HCT116 (cell line): ENCODE results near the gene ACBD7. TPM values are rescaled to one million over a fixed set of nuclear protein-coding genes. Genes with fewer than 3 reads are reported as not detected.

ENCODE experiments used
- ATAC-seq: fragments of 200-7000 bp; cut with Tn5 transposase; 2 replicates; pipeline ENCODE4 v1.9.1; 2020; ENCODE audit warnings: mild to moderate bottlenecking, moderate library complexity
- BruUV-seq: library from RNA; stranded (reverse); fragments of 400-500 nt; replicated peaks from 2 replicates; lab custom pipeline; 2021; lab: Mats Ljungman, UMichigan
- CTCF ChIA-PET: fragments of 300-600 bp; sonication (Branson Sonifier 250); formaldehyde crosslinking; loops from one replicate; lab custom pipeline; 2021; ENCODE audit warnings: antibody characterized with exemption; lab: Charles Lee
- POLR2A ChIA-PET: fragments of 300-600, 350-600 bp; sonication (Branson Sonifier 250); formaldehyde crosslinking; loops from one replicate; lab custom pipeline; 2021; ENCODE audit warnings: antibody characterized with exemption; lab: Charles Lee
- RAD21 ChIA-PET, 2 experiments: fragments of 300-600 bp; sonication (Branson Sonifier 250); formaldehyde crosslinking; loops; one replicate each; lab custom pipeline; 2023; ENCODE audit warnings: low total read pairs in 2 of 2; ENCODE audit not compliant: uncharacterized antibody in 2 of 2, unreplicated experiment in 2 of 2, low non-redundant PET in 1 of 2; lab: Charles Lee
- DNase-seq: peaks from one replicate; pipeline ENCODE4 v3.0.0-alpha.2; 2010; ENCODE audit warnings: low read depth, low spot score
- H2AFZ ChIP-seq: fragments of 200-600 bp; shearing (Covaris generic), sonication (generic); 2 replicates; pipeline ENCODE4 v1.6.1; 2017; ENCODE audit warnings: low read depth, mixed run types, mixed read lengths, antibody characterized with exemption, low read length; ENCODE audit not compliant: poor library complexity, severe bottlenecking
- H3K27ac ChIP-seq: 2 replicates; pipeline ENCODE4 v1.5.1; 2012; ENCODE audit warnings: low read depth, low read length
- H3K27me3 ChIP-seq: fragments of 200-600 bp; sonication (generic); 2 replicates; pipeline ENCODE4 v1.6.1; 2016; ENCODE audit warnings: mixed run types, low read length, mixed read lengths; ENCODE audit not compliant: insufficient read depth
- H3K36me3 ChIP-seq, 2 experiments: fragments of 200-500 bp in 1 of 2; fragments of 200-600 bp in 1 of 2; sonication (Bioruptor generic) in 1 of 2; sonication (generic) in 1 of 2; 2 replicates each; pipeline versions ENCODE4 v1.5.1 to v1.6.1; 2014 to 2016; ENCODE audit warnings: low read length in 2 of 2, inconsistent platforms in 1 of 2, mixed read lengths in 1 of 2, mixed run types in 1 of 2; ENCODE audit not compliant: insufficient read depth in 2 of 2, control insufficient read depth in 1 of 2
- H3K4me1 ChIP-seq, 2 experiments: fragments of 200-600 bp in 1 of 2; sonication (generic) in 1 of 2; 2 replicates each; pipeline versions ENCODE4 v1.5.1 to v1.6.1; 2012 to 2017; ENCODE audit warnings: low read length in 2 of 2, inconsistent platforms in 1 of 2, mild to moderate bottlenecking in 1 of 2, mixed read lengths in 1 of 2, mixed run types in 1 of 2, moderate library complexity in 1 of 2; ENCODE audit not compliant: insufficient read depth in 2 of 2, control insufficient read depth in 1 of 2
- H3K4me2 ChIP-seq: fragments of 200-600 bp; sonication (generic); 2 replicates; pipeline ENCODE4 v1.6.1; 2017; ENCODE audit warnings: mixed run types, low read length, mixed read lengths
- H3K4me3 ChIP-seq, 2 experiments: fragments of 200-600 bp in 1 of 2; sonication (generic) in 1 of 2; replicated peaks in 1 of 2; 2 replicates each; pipeline ENCODE4 v1.5.1; 2011 to 2016; ENCODE audit warnings: low read length in 2 of 2, control low read depth in 1 of 2, low read depth in 1 of 2, mild to moderate bottlenecking in 1 of 2, mixed read lengths in 1 of 2, mixed run types in 1 of 2
- H3K79me2 ChIP-seq: fragments of 200-600 bp; sonication (generic); 2 replicates; pipeline ENCODE4 v1.6.1; 2017; ENCODE audit warnings: mild to moderate bottlenecking, mixed run types, low read length, moderate library complexity, mixed read lengths; ENCODE audit not compliant: insufficient read depth
- H3K9ac ChIP-seq: fragments of 200-600 bp; sonication (generic); 2 replicates; pipeline ENCODE4 v1.6.1; 2016; ENCODE audit warnings: low read length, mixed read lengths
- H3K9me2 ChIP-seq: fragments of 200-600 bp; sonication (generic), shearing (Covaris generic); 2 replicates; pipeline ENCODE4 v1.6.1; 2017; ENCODE audit warnings: mixed run types, mild to moderate bottlenecking, moderate library complexity; ENCODE audit not compliant: insufficient read depth
- H3K9me3 ChIP-seq, 2 experiments: fragments of 200-500 bp in 1 of 2; fragments of 200-600 bp in 1 of 2; sonication (Bioruptor generic) in 1 of 2; sonication (generic) in 1 of 2; 2 replicates each; pipeline ENCODE4 v1.6.1; 2014 to 2017; ENCODE audit warnings: low read length in 2 of 2, mixed read lengths in 2 of 2, inconsistent platforms in 1 of 2, low read depth in 1 of 2, mild to moderate bottlenecking in 1 of 2, mixed run types in 1 of 2, moderate library complexity in 1 of 2; ENCODE audit not compliant: control insufficient read depth in 1 of 2, insufficient read depth in 1 of 2
- H4K20me1 ChIP-seq: fragments of 200-600 bp; sonication (generic), shearing (Covaris generic); 2 replicates; pipeline ENCODE4 v1.6.1; 2017; ENCODE audit warnings: mixed run types, mild to moderate bottlenecking, moderate library complexity; ENCODE audit not compliant: insufficient read depth
- CBX3 ChIP-seq: IDR thresholded peaks from 2 replicates; pipeline ENCODE4 v1.6.1; 2012; ENCODE audit warnings: low read depth
- CEBPB ChIP-seq: IDR thresholded peaks from 2 replicates; pipeline ENCODE4 v1.6.1; 2012; ENCODE audit warnings: low read depth
- EGR1 ChIP-seq: IDR thresholded peaks from 2 replicates; pipeline ENCODE4 v1.6.1; 2012; ENCODE audit warnings: low read depth
- POLR2AphosphoS5 ChIP-seq: IDR thresholded peaks from 2 replicates; pipeline ENCODE4 v1.6.1; 2011; ENCODE audit warnings: mild to moderate bottlenecking, low read depth, low read length, moderate library complexity
- REST ChIP-seq: IDR thresholded peaks from 2 replicates; pipeline ENCODE4 v1.6.1; 2012; ENCODE audit warnings: low read depth
- TCF7L2 ChIP-seq: IDR thresholded peaks from 2 replicates; pipeline ENCODE4 v1.7.0; 2011; ENCODE audit warnings: borderline replicate concordance, inconsistent platforms; ENCODE audit not compliant: insufficient read depth, insufficient read length; ENCODE audit errors: extremely low read depth
- intact Hi-C: fragments of 100-400 bp; cut with micrococcal nuclease; formaldehyde crosslinking; loops from 2 replicates; pipeline ENCODE4 v1.10.0; 2022
- total RNA-seq: library from RNA; stranded (reverse); gene quantifications from one replicate; pipeline ENCODE4 v1.2.1, GENCODE V29; 2021; ENCODE audit not compliant: unreplicated experiment

The ACBD7 gene
- total RNA-seq, 1 experiment from 2014 or later: 3.3 TPM

GRCh38 chr10:15037691-15038090, 50.9 kb downstream of the ACBD7 start:
- no peaks in the 10 kb centered on the region for H4K20me1 ChIP-seq
- ATAC-seq (no peak), DNase-seq (no peak)
- no peak overlapping the region for H3K4me3 ChIP-seq
- no peaks in the 10 kb centered on the region for H3K36me3 ChIP-seq
- CTCF ChIA-PET: no interaction called here
- RAD21 ChIA-PET: no interaction called here
- H3K9me2 ChIP-seq: no peaks in the 10 kb centered on the region
- intact Hi-C loops: no loop called here
- no peak overlapping the region for H2AFZ ChIP-seq
- TF ChIP-seq CEBPB (no peak), EGR1 (no peak), TCF7L2 (no peak), REST (no peak), POLR2AphosphoS5 (no peak), CBX3 (no peak)
- H3K4me1 ChIP-seq: peaks cover 0 to 6% of the 10 kb centered on the region in 2 experiments; a peak in 2 of 4 replicates
- no peaks in the 10 kb centered on the region for H3K79me2 ChIP-seq
- BruUV-seq: no TSS peak
- no peak overlapping the region for H3K27ac ChIP-seq
- no peaks in the 10 kb centered on the region for H3K27me3 ChIP-seq
- POLR2A ChIA-PET: no interaction called here
- H3K9ac ChIP-seq: no peak overlapping the region
- no peaks in the 10 kb centered on the region for H3K9me3 ChIP-seq
- H3K4me2 ChIP-seq: no peak overlapping the region
